ENCODE results near the gene KCNK6.

Gene KCNK6

DNA sequence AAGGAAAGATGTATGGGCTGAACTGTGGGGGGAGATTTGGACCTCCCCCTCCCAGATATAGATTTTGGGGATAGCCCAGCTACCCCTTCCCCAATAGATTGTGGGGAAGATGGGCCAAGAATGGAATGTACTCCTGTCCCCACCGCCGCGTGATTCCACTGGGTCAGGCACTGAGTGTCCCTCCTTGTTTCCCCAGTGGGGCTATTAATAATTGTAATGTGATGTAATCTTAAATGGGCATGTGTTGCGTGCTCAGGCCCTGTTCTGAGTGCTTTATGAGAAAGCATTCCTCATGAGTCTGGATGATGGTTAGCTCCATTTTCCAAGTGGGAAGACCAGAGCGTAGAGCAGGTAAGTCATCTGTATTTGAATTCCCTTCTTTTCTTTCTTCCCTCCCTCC lies 56.1 kb downstream of the KCNK6 start:
- Histone ChIP-seq H3K36me3 (ENCODE audit: insufficient read depth, low read length) (peaks cover 48% of the 10 kb centered on the region), H3K9me3 (ENCODE audit: insufficient read depth, low read length, severe bottlenecking) (no peaks in the 10 kb centered on the region), H3K4me1 (ENCODE audit: insufficient read depth, low read length) (peaks cover 26% of the 10 kb centered on the region), H3K79me2 (ENCODE audit: insufficient read depth, low read length) (peaks cover 48% of the 10 kb centered on the region), H3K27me3 (ENCODE audit: insufficient read depth, low read length, poor library complexity) (no peaks in the 10 kb centered on the region), H3K4me3 (ENCODE audit: low read depth in 1 of 2, low read length in 2 of 2) (peak overlapping the region; percentile 91 to 94), H4K20me1 (ENCODE audit: insufficient read depth, low read length) (peaks cover 33% of the 10 kb centered on the region), H3K27ac (ENCODE audit: low read length) (peak overlapping the region; percentile 90), H3K4me2 (ENCODE audit: insufficient read depth, low read length) (peak overlapping the region; percentile 93), H2AFZ (ENCODE audit: low read depth, low read length) (no peak overlapping the region), H3K9ac (ENCODE audit: low read depth, low read length) (peak overlapping the region; percentile 91)
- ATAC-seq (ENCODE audit: insufficient read depth, low read depth), result no peak
- DNase-seq, result no peak
- TF ChIP-seq, protein P1, sequence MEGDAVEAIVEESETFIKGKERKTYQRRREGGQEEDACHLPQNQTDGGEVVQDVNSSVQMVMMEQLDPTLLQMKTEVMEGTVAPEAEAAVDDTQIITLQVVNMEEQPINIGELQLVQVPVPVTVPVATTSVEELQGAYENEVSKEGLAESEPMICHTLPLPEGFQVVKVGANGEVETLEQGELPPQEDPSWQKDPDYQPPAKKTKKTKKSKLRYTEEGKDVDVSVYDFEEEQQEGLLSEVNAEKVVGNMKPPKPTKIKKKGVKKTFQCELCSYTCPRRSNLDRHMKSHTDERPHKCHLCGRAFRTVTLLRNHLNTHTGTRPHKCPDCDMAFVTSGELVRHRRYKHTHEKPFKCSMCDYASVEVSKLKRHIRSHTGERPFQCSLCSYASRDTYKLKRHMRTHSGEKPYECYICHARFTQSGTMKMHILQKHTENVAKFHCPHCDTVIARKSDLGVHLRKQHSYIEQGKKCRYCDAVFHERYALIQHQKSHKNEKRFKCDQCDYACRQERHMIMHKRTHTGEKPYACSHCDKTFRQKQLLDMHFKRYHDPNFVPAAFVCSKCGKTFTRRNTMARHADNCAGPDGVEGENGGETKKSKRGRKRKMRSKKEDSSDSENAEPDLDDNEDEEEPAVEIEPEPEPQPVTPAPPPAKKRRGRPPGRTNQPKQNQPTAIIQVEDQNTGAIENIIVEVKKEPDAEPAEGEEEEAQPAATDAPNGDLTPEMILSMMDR (IDR thresholded peaks at IDR 0.05; ENCODE audit: borderline replicate concordance, extremely low read depth, low read length, poor library complexity, severe bottlenecking), result no peak
- TF ChIP-seq EZH2 (IDR thresholded peaks at IDR 0.05; ENCODE audit: borderline replicate concordance, low read depth, low read length, severe bottlenecking), result no peak

GRCh38 chr19:38376576-38376975 lies 56.9 kb downstream of the KCNK6 start:
- Histone ChIP-seq H3K27ac (ENCODE audit: low read length) (peak overlapping the region; percentile 37; the same call in 1 of the 2 replicates), H3K27me3 (ENCODE audit: insufficient read depth, low read length, poor library complexity) (no peaks in the 10 kb centered on the region), H3K4me3 (ENCODE audit: low read depth in 1 of 2, low read length in 2 of 2) (peak overlapping the region in 1 of 2 experiments; percentile 91; a peak in 2 of 4 replicates), H3K36me3 (ENCODE audit: insufficient read depth, low read length) (peaks cover 57% of the 10 kb centered on the region), H3K4me1 (ENCODE audit: insufficient read depth, low read length) (peaks cover 29% of the 10 kb centered on the region), H3K4me2 (ENCODE audit: insufficient read depth, low read length) (peak overlapping the region; percentile 93), H3K9ac (ENCODE audit: low read depth, low read length) (peak overlapping the region; percentile 91), H4K20me1 (ENCODE audit: insufficient read depth, low read length) (peaks cover 41% of the 10 kb centered on the region), H3K79me2 (ENCODE audit: insufficient read depth, low read length) (peaks cover 48% of the 10 kb centered on the region), H3K9me3 (ENCODE audit: insufficient read depth, low read length, severe bottlenecking) (no peaks in the 10 kb centered on the region), H2AFZ (ENCODE audit: low read depth, low read length) (no peak overlapping the region)
- no peak for DNase-seq
- no peak for ATAC-seq (ENCODE audit: insufficient read depth, low read depth)
- no peak for TF ChIP-seq EZH2 (IDR thresholded peaks at IDR 0.05; ENCODE audit: borderline replicate concordance, low read depth, low read length, severe bottlenecking)
- TF ChIP-seq, protein P1 (IDR thresholded peaks at IDR 0.05; ENCODE audit: borderline replicate concordance, extremely low read depth, low read length, poor library complexity, severe bottlenecking), result no peak

DNA sequence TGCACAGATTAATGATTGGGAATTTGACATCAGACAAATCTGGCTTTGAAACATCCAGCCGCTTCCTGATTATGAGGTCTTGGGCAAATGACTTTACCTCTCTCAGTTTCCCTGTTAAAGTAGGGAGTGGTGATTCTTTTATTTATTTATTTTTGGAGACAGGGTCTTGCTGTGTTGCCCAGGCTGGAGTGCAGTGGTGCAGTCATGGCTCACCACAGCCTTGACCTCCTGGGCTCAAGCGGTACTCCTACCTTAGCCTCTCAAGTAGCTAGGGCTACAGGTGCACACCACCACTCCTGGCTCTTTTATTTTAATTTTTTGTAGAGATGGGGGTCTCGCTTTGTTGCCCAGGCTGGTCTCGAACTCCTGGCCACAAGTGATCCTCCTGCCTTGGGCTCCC lies 57.4 kb downstream of the KCNK6 start:
- no peak for ATAC-seq (ENCODE audit: insufficient read depth, low read depth)
- Histone ChIP-seq H3K4me3 (ENCODE audit: low read depth in 1 of 2, low read length in 2 of 2) (0 out of 4 replicates have a peak overlapping the region, but pooled peaks of 1 of the 2 experiments have one; percentile 91), H3K36me3 (ENCODE audit: insufficient read depth, low read length) (peaks cover 61% of the 10 kb centered on the region), H4K20me1 (ENCODE audit: insufficient read depth, low read length) (peaks cover 44% of the 10 kb centered on the region), H3K4me2 (ENCODE audit: insufficient read depth, low read length) (peak overlapping the region; percentile 93; the same call in 1 of the 2 replicates), H2AFZ (ENCODE audit: low read depth, low read length) (no peak overlapping the region), H3K9me3 (ENCODE audit: insufficient read depth, low read length, severe bottlenecking) (no peaks in the 10 kb centered on the region), H3K9ac (ENCODE audit: low read depth, low read length) (0 out of 2 replicates have a peak overlapping the region, but pooled peaks have one; percentile 91), H3K4me1 (ENCODE audit: insufficient read depth, low read length) (peaks cover 29% of the 10 kb centered on the region), H3K27me3 (ENCODE audit: insufficient read depth, low read length, poor library complexity) (no peaks in the 10 kb centered on the region), H3K27ac (ENCODE audit: low read length) (0 out of 2 replicates have a peak overlapping the region, but pooled peaks have one; percentile 37), H3K79me2 (ENCODE audit: insufficient read depth, low read length) (peaks cover 48% of the 10 kb centered on the region)
- TF ChIP-seq, protein P1 (IDR thresholded peaks at IDR 0.05; ENCODE audit: borderline replicate concordance, extremely low read depth, low read length, poor library complexity, severe bottlenecking), result no peak
- TF ChIP-seq EZH2 (IDR thresholded peaks at IDR 0.05; ENCODE audit: borderline replicate concordance, low read depth, low read length, severe bottlenecking), result no peak
- DNase-seq, result no peak
